Neural crest cell (in vitro differentiated cells): ENCODE data around the gene THEMIS. TPM values are rescaled to one million over a fixed set of nuclear protein-coding genes. Genes with fewer than 3 reads are reported as not detected.

Source experiments
- DNase-seq: peaks from one replicate; pipeline ENCODE4 v3.0.0; 2021; ENCODE audit warnings: low read depth, mixed read lengths, low spot score
- H3K27ac Mint-ChIP-seq: one replicate; pipeline ENCODE4 v1.8.0; 2021; ENCODE audit warnings: mild to moderate bottlenecking, mixed read lengths; ENCODE audit not compliant: unreplicated experiment
- H3K27me3 Mint-ChIP-seq: 2 replicates; pipeline ENCODE4 v1.8.0; 2021; ENCODE audit warnings: low read depth, mild to moderate bottlenecking, mixed read lengths
- H3K36me3 Mint-ChIP-seq: 2 replicates; pipeline ENCODE4 v1.8.0; 2021; ENCODE audit warnings: low read depth, mild to moderate bottlenecking, mixed read lengths
- H3K4me1 Mint-ChIP-seq: 2 replicates; pipeline ENCODE4 v1.8.0; 2021; ENCODE audit warnings: mixed read lengths
- H3K4me3 Mint-ChIP-seq: one replicate; pipeline ENCODE4 v1.8.0; 2021; ENCODE audit warnings: mild to moderate bottlenecking, mixed read lengths
- H3K9me3 Mint-ChIP-seq: 2 replicates; pipeline ENCODE4 v1.8.0; 2021; ENCODE audit warnings: mixed read lengths
- CTCF ChIP-seq: fragments of 200-600 bp; sonication (generic); conservative IDR thresholded peaks from 2 replicates; pipeline ENCODE4 v1.5.0; 2021; ENCODE audit warnings: antibody characterized with exemption, mild to moderate bottlenecking
- total RNA-seq: library from RNA; stranded (reverse); gene quantifications from 2 replicates; pipeline ENCODE4 v1.2.1, GENCODE V29; 2021

The THEMIS gene
- total RNA-seq, 1 donor from 2014 or later = not detected

- Mint-ChIP-seq H3K27me3 (peaks cover 4% of the 10 kb centered on the region), H3K4me3 (no peak overlapping the region), H3K27ac (no peak overlapping the region), H3K4me1 (no peaks in the 10 kb centered on the region), H3K9me3 (no peaks in the 10 kb centered on the region), H3K36me3 (no peaks in the 10 kb centered on the region)
- DNase-seq = no peak
- no peak for TF ChIP-seq CTCF
These were observed 173.5 kb downstream of the THEMIS start for GRCh38 chr6:127727260-127727953.

- Mint-ChIP-seq H3K27me3 (peaks cover 4% of the 10 kb centered on the region), H3K36me3 (no peaks in the 10 kb centered on the region), H3K27ac (no peak overlapping the region), H3K4me3 (no peak overlapping the region), H3K4me1 (no peaks in the 10 kb centered on the region), H3K9me3 (no peaks in the 10 kb centered on the region)
- TF ChIP-seq CTCF = no peak
- no peak for DNase-seq
These were observed 175.0 kb downstream of the THEMIS start for GRCh38 chr6:127725821-127726220.

GRCh38 chr6:127718694-127719093 is 182.2 kb downstream of the THEMIS start:
- Mint-ChIP-seq H3K36me3 (no peaks in the 10 kb centered on the region), H3K4me3 (no peak overlapping the region), H3K4me1 (no peaks in the 10 kb centered on the region), H3K27me3 (peaks cover 4% of the 10 kb centered on the region), H3K27ac (no peak overlapping the region), H3K9me3 (no peaks in the 10 kb centered on the region)
- no peak for DNase-seq
- no peak for TF ChIP-seq CTCF

GRCh38 chr6:127717384-127717783 is 183.5 kb downstream of the THEMIS start:
- H3K4me1 Mint-ChIP-seq = no peaks in the 10 kb centered on the region
- H3K27me3 Mint-ChIP-seq = peaks cover 4% of the 10 kb centered on the region
- H3K36me3 Mint-ChIP-seq = no peaks in the 10 kb centered on the region
- no peaks in the 10 kb centered on the region for H3K9me3 Mint-ChIP-seq
- no peak overlapping the region for H3K4me3 Mint-ChIP-seq
- H3K27ac Mint-ChIP-seq = no peak overlapping the region
- no peak for TF ChIP-seq CTCF
- no peak for DNase-seq

GRCh38 chr6:127716465-127716864 is 184.4 kb downstream of the THEMIS start:
- H3K4me3 Mint-ChIP-seq = no peak overlapping the region
- peaks cover 7% of the 10 kb centered on the region for H3K27me3 Mint-ChIP-seq
- H3K27ac Mint-ChIP-seq = no peak overlapping the region
- DNase-seq = no peak
- TF ChIP-seq CTCF = no peak
- no peaks in the 10 kb centered on the region for H3K36me3 Mint-ChIP-seq
- no peaks in the 10 kb centered on the region for H3K9me3 Mint-ChIP-seq
- H3K4me1 Mint-ChIP-seq = no peaks in the 10 kb centered on the region
